Subcutaneous abdominal adipose tissue (tissue), 5 donors: ENCODE results near the gene WWOX.
"Not testable (repeated sequence)": the region's sequence is repeated elsewhere in the genome, so short reads cannot be mapped to it uniquely, and the experiment has no call there.

ENCODE experiments used
- H3K27ac ChIP-seq: one replicate; pipeline ENCODE4 v1.7.0; 2013; ENCODE audit warnings: low read depth, mild to moderate bottlenecking, inconsistent platforms, low read length, moderate library complexity
- H3K27me3 ChIP-seq, 5 donors: one replicate each; pipeline ENCODE4 v1.7.0; 2013; ENCODE audit warnings: low read length in 5 of 5, inconsistent platforms in 1 of 5; ENCODE audit not compliant: control insufficient read depth in 5 of 5, insufficient read depth in 4 of 5
- H3K36me3 ChIP-seq, 5 donors: one replicate each; pipeline ENCODE4 v1.7.0; 2013; ENCODE audit warnings: low read length in 5 of 5; ENCODE audit not compliant: control insufficient read depth in 5 of 5, insufficient read depth in 5 of 5
- H3K4me1 ChIP-seq, 5 donors: one replicate each; pipeline ENCODE4 v1.7.0; 2013; ENCODE audit warnings: low read length in 5 of 5, mild to moderate bottlenecking in 3 of 5, moderate library complexity in 1 of 5; ENCODE audit not compliant: control insufficient read depth in 5 of 5, insufficient read depth in 5 of 5
- H3K4me3 ChIP-seq, 5 donors: one replicate each; pipeline ENCODE4 v1.7.0; 2013; ENCODE audit warnings: low read length in 5 of 5, low read depth in 1 of 5
- H3K9ac ChIP-seq, 5 donors: one replicate each; pipeline ENCODE4 v1.7.0; 2013; ENCODE audit warnings: low read length in 5 of 5, mild to moderate bottlenecking in 4 of 5, moderate library complexity in 3 of 5
- H3K9me3 ChIP-seq, 5 donors: one replicate each; pipeline ENCODE4 v1.7.0; 2013; ENCODE audit warnings: low read length in 5 of 5; ENCODE audit not compliant: control insufficient read depth in 5 of 5
- donor health status: healthy.
- donor health status: healthy.
- donor health status: healthy.
- donor health status: healthy.
- donor health status: healthy.

WWOX gene

GRCh38 chr16:78689536-78689935 lies 590.1 kb downstream of the WWOX start:
- no peaks in the 10 kb centered on the region for H3K36me3 ChIP-seq
- H3K27ac ChIP-seq, result no peak overlapping the region
- no peaks in the 10 kb centered on the region for H3K9me3 ChIP-seq
- no peak overlapping the region for H3K9ac ChIP-seq
- H3K4me3 ChIP-seq, result no peak overlapping the region
- H3K4me1 ChIP-seq, result peaks cover 0 to 22% (median 17%) of the 10 kb centered on the region in 5 donors
- no peaks in the 10 kb centered on the region for H3K27me3 ChIP-seq

GRCh38 chr16:78690510-78690909 lies 591.1 kb downstream of the WWOX start:
- H3K4me3 ChIP-seq, result no peak overlapping the region
- H3K27ac ChIP-seq, result no peak overlapping the region
- no peaks in the 10 kb centered on the region for H3K9me3 ChIP-seq
- no peak overlapping the region for H3K9ac ChIP-seq
- H3K36me3 ChIP-seq, result no peaks in the 10 kb centered on the region
- H3K4me1 ChIP-seq, result peaks cover 0 to 15% (median 9%) of the 10 kb centered on the region in 5 donors
- no peaks in the 10 kb centered on the region for H3K27me3 ChIP-seq

- not testable (repeated sequence) for H3K4me3 ChIP-seq, H3K36me3 ChIP-seq, H3K9ac ChIP-seq, H3K27me3 ChIP-seq, H3K27ac ChIP-seq, H3K9me3 ChIP-seq
- H3K4me1 ChIP-seq, result peaks cover 0 to 11% (median 7%) of the 10 kb centered on the region in 5 donors
Observed at GRCh38 chr16:78691746-78692145, 592.3 kb downstream of the WWOX start.

- Histone ChIP-seq H3K36me3 (no peaks in the 10 kb centered on the region), H3K4me3 (no peak overlapping the region), H3K27me3 (no peaks in the 10 kb centered on the region), H3K4me1 (peaks cover 0 to 8% (median 7%) of the 10 kb centered on the region in 5 donors), H3K9me3 (no peaks in the 10 kb centered on the region), H3K9ac (no peak overlapping the region), H3K27ac (no peak overlapping the region)
Observed at GRCh38 chr16:78693496-78693895, 594.0 kb downstream of the WWOX start.

- Histone ChIP-seq H3K9ac (no peak overlapping the region), H3K4me3 (no peak overlapping the region), H3K4me1 (peaks cover 0 to 4% (median 2%) of the 10 kb centered on the region in 5 donors), H3K36me3 (no peaks in the 10 kb centered on the region), H3K27ac (no peak overlapping the region), H3K9me3 (no peaks in the 10 kb centered on the region), H3K27me3 (no peaks in the 10 kb centered on the region)
Observed at GRCh38 chr16:78694414-78694813, 595.0 kb downstream of the WWOX start.

GRCh38 chr16:78695391-78695790 lies 595.9 kb downstream of the WWOX start:
- no peaks in the 10 kb centered on the region for H3K9me3 ChIP-seq
- H3K4me1 ChIP-seq, result no peaks in the 10 kb centered on the region
- no peak overlapping the region for H3K27ac ChIP-seq
- H3K4me3 ChIP-seq, result no peak overlapping the region
- no peaks in the 10 kb centered on the region for H3K36me3 ChIP-seq
- H3K9ac ChIP-seq, result no peak overlapping the region
- H3K27me3 ChIP-seq, result no peaks in the 10 kb centered on the region

- no peaks in the 10 kb centered on the region for H3K4me1 ChIP-seq
- no peaks in the 10 kb centered on the region for H3K9me3 ChIP-seq
- no peak overlapping the region for H3K27ac ChIP-seq
- no peak overlapping the region for H3K4me3 ChIP-seq
- H3K9ac ChIP-seq, result no peak overlapping the region
- no peaks in the 10 kb centered on the region for H3K36me3 ChIP-seq
- H3K27me3 ChIP-seq, result no peaks in the 10 kb centered on the region
Observed at GRCh38 chr16:78696797-78697196, 597.3 kb downstream of the WWOX start.

GRCh38 chr16:78697426-78697825 lies 598.0 kb downstream of the WWOX start:
- Histone ChIP-seq H3K4me3 (no peak overlapping the region), H3K9ac (no peak overlapping the region), H3K4me1 (no peaks in the 10 kb centered on the region), H3K27ac (no peak overlapping the region), H3K27me3 (no peaks in the 10 kb centered on the region), H3K36me3 (no peaks in the 10 kb centered on the region), H3K9me3 (no peaks in the 10 kb centered on the region)

- Histone ChIP-seq H3K4me3 (no peak overlapping the region), H3K36me3 (no peaks in the 10 kb centered on the region), H3K4me1 (peaks cover 0 to 12% (median 2%) of the 10 kb centered on the region in 5 donors), H3K9me3 (peaks cover 0 to 7% (median 0%) of the 10 kb centered on the region in 5 donors), H3K27ac (no peak overlapping the region), H3K9ac (no peak overlapping the region), H3K27me3 (no peaks in the 10 kb centered on the region)
Observed at GRCh38 chr16:78703936-78704335, 604.5 kb downstream of the WWOX start.

- Histone ChIP-seq H3K4me1 (peaks cover 0 to 12% (median 2%) of the 10 kb centered on the region in 5 donors), H3K27ac (no peak overlapping the region), H3K4me3 (no peak overlapping the region), H3K36me3 (no peaks in the 10 kb centered on the region), H3K9me3 (peaks cover 0 to 7% (median 0%) of the 10 kb centered on the region in 5 donors), H3K9ac (no peak overlapping the region), H3K27me3 (no peaks in the 10 kb centered on the region)
Observed at GRCh38 chr16:78704416-78704815, 605.0 kb downstream of the WWOX start.

GRCh38 chr16:78705694-78706093 lies 606.2 kb downstream of the WWOX start:
- Histone ChIP-seq H3K4me3 (no peak overlapping the region), H3K4me1 (peaks cover 0 to 12% (median 2%) of the 10 kb centered on the region in 5 donors), H3K36me3 (no peaks in the 10 kb centered on the region), H3K9ac (no peak overlapping the region), H3K27ac (no peak overlapping the region), H3K27me3 (no peaks in the 10 kb centered on the region), H3K9me3 (peaks cover 0 to 7% (median 0%) of the 10 kb centered on the region in 5 donors)
